ENCODE results near the gene LEMD1. TPM values are rescaled to one million over a fixed set of nuclear protein-coding genes. Genes with fewer than 3 reads are reported as not detected.

Gene LEMD1
- total RNA-seq, 2 experiments from 2014 or later, result not detected

GRCh38 chr1:205447457-205448341 lies 25.8 kb upstream of the LEMD1 start:
- ATAC-seq (ENCODE audit: poor library complexity) (no peak), DNase-seq (no peak)
- no peaks in the 10 kb centered on the region for H3K36me3 Mint-ChIP-seq (ENCODE audit: low read depth)
- H3K27me3 Mint-ChIP-seq, result peaks cover 36% of the 10 kb centered on the region
- Histone ChIP-seq H3K27me3 (ENCODE audit: control insufficient read depth in 1 of 2, insufficient read depth in 2 of 2, low read length in 2 of 2) (peaks cover 13 to 23% of the 10 kb centered on the region in 2 experiments), H3K36me3 (ENCODE audit: insufficient read depth, low read length) (no peaks in the 10 kb centered on the region), H3K4me1 (ENCODE audit: insufficient read depth, low read length) (peaks cover 8% of the 10 kb centered on the region), H3K4me3 (ENCODE audit: low read length) (no peak overlapping the region), H3K27ac (ENCODE audit: low read depth in 1 of 2, low read length in 2 of 2) (no peak overlapping the region), H3K9me3 (ENCODE audit: control insufficient read depth in 1 of 2, insufficient read depth in 1 of 2, low read length in 2 of 2) (no peaks in the 10 kb centered on the region)
- H3K4me3 Mint-ChIP-seq, result no peak overlapping the region
- intact Hi-C loops (cut with DNase I, micrococcal nuclease), result no loop called here
- TF ChIP-seq CTCF (IDR thresholded peaks at IDR 0.05), result no peak
- no peaks in the 10 kb centered on the region for H3K9me3 Mint-ChIP-seq
- ChIA-PET POLR2A (no interaction called here), CTCF (no interaction called here)
- H3K27ac Mint-ChIP-seq, result no peak overlapping the region
- H3K4me1 Mint-ChIP-seq (ENCODE audit: low read depth), result no peaks in the 10 kb centered on the region

- ChIA-PET CTCF (no interaction called here), POLR2A (no interaction called here)
- Histone ChIP-seq H3K9me3 (ENCODE audit: control insufficient read depth in 1 of 2, insufficient read depth in 1 of 2, low read length in 2 of 2) (no peaks in the 10 kb centered on the region), H3K4me3 (ENCODE audit: low read length) (no peak overlapping the region), H3K27me3 (ENCODE audit: control insufficient read depth in 1 of 2, insufficient read depth in 2 of 2, low read length in 2 of 2) (peaks cover 6 to 15% of the 10 kb centered on the region in 2 experiments), H3K27ac (ENCODE audit: low read depth in 1 of 2, low read length in 2 of 2) (no peak overlapping the region), H3K36me3 (ENCODE audit: insufficient read depth, low read length) (no peaks in the 10 kb centered on the region), H3K4me1 (ENCODE audit: insufficient read depth, low read length) (peaks cover 12% of the 10 kb centered on the region)
- H3K36me3 Mint-ChIP-seq (ENCODE audit: low read depth), result no peaks in the 10 kb centered on the region
- peaks cover 28% of the 10 kb centered on the region for H3K27me3 Mint-ChIP-seq
- no peak overlapping the region for H3K27ac Mint-ChIP-seq
- no peaks in the 10 kb centered on the region for H3K9me3 Mint-ChIP-seq
- H3K4me3 Mint-ChIP-seq, result no peak overlapping the region
- DNase-seq (no peak), ATAC-seq (ENCODE audit: poor library complexity) (no peak)
- TF ChIP-seq CTCF (IDR thresholded peaks at IDR 0.05), result no peak
- intact Hi-C loops (cut with DNase I, micrococcal nuclease), result no loop called here
- peaks cover 2% of the 10 kb centered on the region for H3K4me1 Mint-ChIP-seq (ENCODE audit: low read depth)
These were observed 25.0 kb upstream of the LEMD1 start for GRCh38 chr1:205446828-205447227.

- Mint-ChIP-seq H3K36me3 (ENCODE audit: low read depth) (no peaks in the 10 kb centered on the region), H3K27ac (no peak overlapping the region), H3K4me1 (ENCODE audit: low read depth) (peaks cover 14% of the 10 kb centered on the region), H3K9me3 (no peaks in the 10 kb centered on the region), H3K4me3 (no peak overlapping the region), H3K27me3 (peaks cover 15% of the 10 kb centered on the region)
- TF ChIP-seq CTCF (IDR thresholded peaks at IDR 0.05), result no peak
- peaks cover under 1 to 2% of the 10 kb centered on the region in 2 experiments for H3K27me3 ChIP-seq (ENCODE audit: control insufficient read depth in 1 of 2, insufficient read depth in 2 of 2, low read length in 2 of 2)
- CTCF ChIA-PET, result no interaction called here
- POLR2A ChIA-PET, result no interaction called here
- H3K4me1 ChIP-seq (ENCODE audit: insufficient read depth, low read length), result peaks cover 24% of the 10 kb centered on the region
- H3K36me3 ChIP-seq (ENCODE audit: insufficient read depth, low read length), result no peaks in the 10 kb centered on the region
- no peaks in the 10 kb centered on the region for H3K9me3 ChIP-seq (ENCODE audit: control insufficient read depth in 1 of 2, insufficient read depth in 1 of 2, low read length in 2 of 2)
- DNase-seq, result no peak
- H3K27ac ChIP-seq (ENCODE audit: low read depth in 1 of 2, low read length in 2 of 2), result no peak overlapping the region
- intact Hi-C loops (cut with DNase I, micrococcal nuclease), result no loop called here
- H3K4me3 ChIP-seq (ENCODE audit: low read length), result no peak overlapping the region
- ATAC-seq (ENCODE audit: poor library complexity), result no peak
These were observed 23.7 kb upstream of the LEMD1 start for GRCh38 chr1:205445646-205445935.

All from CD4-positive, alpha-beta T cell (primary cell).